GM19463 (cell line): Measurements from ENCODE around the gene LDAH.
"Not testable (repeated sequence)": the region's sequence is repeated elsewhere in the genome, so short reads cannot be mapped to it uniquely, and the experiment has no call there.

Experiments
- ATAC-seq: cut with Tn5 transposase; IDR thresholded peaks from one replicate; pipeline ENCODE4 v1.9.1; 2021; ENCODE audit warnings: mild to moderate bottlenecking, moderate library complexity; ENCODE audit not compliant: unreplicated experiment

LDAH gene

DNA sequence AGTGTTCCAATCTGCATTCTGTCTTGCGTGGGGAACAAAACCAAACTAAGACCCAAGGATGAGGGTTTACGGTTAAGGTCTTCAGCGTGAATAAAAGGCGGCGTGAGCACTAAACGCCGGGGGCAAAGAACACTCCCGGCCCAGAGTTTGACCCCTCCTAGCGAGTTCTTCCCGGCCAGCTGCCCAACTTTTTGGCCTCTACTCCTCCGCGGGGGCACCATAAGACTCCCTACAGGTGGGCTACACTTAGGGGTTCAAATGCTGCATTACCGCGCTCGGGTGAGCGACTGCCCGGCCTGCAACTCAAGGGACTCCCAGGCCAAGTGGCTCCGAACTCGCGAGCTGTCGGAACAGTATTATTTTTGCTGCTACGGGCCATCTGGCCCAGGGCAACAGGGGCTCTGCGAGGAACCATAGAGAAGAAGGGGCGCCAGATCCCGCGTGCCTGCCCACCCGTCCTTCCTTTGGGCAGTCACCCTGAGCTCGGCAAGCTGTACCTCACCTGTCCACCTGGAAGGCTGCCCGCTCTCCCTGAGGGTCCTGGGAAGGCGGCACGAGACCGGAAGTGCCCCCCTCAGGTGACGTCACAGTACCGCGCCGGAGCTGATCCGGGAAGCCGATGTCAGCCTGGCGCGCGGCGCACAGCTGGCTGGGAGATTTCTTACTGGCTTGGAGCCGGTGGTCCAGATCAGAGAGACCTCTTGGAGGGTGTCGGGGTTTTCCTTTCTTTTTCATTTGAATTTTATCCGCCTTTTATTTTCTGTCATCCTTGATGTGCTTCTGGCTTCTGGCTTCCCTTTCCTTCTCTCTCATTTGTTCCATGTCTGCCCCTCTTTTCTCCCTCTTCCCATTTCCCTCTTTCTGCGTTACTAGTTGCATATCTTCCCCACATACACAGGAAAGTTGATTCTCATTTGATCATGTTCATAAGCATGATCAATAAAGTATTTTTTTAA lies at the start of gene LDAH:
TSS of gene LDAH (minus strand) at position 567 of the 956 bp plus-strand sequence. CDS start 21,638 bp downstream, outside the sequence.
- peak; percentile 93 for ATAC-seq

DNA sequence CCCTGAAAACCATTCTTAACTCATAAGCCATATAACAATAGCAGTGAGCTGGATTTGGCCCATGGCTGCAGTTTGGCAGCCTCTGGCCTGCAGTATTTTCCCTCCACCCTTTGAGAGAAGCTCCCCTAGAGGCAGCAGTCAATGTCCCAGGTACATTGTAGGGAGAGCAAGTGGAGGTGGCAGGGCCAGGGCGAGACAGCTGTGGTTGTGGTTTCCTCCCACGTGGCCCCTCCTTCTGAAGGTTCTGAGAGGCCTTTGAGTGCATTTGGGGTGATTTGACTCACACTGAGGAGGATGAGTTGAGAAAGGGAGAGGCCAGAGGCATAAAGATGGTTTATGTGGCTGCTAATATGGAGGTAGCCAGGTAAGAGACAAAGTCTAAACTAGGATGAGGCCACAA lies 45.5 kb upstream of the LDAH start:
- ATAC-seq, result peak; percentile 100

DNA sequence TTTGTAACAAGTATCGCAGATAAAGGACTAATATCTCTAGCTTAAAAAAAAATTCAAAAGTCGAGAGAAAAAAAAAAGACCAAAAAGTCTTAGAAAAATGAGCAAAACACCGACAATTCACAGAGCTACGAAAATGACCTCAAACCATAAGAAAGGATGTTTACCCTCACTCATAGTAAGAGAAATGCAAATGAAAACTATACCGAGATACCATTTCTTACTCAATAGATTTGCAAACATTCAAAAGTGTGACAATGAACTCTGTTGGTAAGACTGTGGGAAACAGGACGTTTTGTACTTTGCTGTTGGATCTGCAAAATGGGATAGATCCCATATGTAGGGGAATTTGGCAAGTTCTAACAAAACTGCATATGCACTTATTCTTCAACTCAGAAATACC lies 39.9 kb upstream of the LDAH start:
- no peak for ATAC-seq

DNA sequence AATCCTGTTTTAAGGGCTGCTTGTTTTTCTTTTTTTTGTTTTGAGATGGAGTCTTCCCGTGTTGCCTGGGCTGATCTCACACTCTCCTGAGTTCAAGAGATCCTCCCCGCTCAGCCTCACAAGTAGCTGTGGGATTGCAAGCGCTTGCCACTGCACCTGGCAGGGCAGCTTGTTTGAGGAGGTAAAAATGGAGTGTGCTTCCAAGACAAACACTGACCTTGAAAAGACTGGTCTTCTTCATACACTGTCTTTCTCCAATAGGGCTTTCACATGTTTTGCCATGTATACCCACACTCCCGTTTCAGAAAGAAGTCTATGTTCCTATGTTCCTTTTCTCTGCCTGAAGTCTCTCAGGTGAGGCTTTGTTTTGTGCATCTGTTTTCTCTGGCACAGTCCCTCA lies 32.6 kb upstream of the LDAH start:
- ATAC-seq, result no peak

DNA sequence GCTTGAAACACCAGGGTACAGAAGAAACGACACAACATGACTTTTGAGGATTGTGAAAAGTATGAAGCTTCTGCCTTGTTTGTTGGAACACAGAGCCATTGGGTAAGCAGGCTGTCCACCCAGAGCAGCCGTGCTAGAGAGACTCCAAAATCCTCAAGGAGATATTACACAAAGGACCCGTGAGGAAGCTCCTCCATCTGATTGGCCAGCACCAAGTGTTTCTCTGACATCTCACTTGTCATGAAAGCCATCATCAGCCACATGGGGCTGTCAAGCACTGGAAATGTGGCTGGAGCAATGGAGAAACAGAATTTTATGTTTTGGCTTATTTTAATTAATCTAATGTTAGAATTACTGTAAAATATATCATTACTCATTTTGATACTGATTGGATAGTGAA lies 29.8 kb upstream of the LDAH start:
- no peak for ATAC-seq

DNA sequence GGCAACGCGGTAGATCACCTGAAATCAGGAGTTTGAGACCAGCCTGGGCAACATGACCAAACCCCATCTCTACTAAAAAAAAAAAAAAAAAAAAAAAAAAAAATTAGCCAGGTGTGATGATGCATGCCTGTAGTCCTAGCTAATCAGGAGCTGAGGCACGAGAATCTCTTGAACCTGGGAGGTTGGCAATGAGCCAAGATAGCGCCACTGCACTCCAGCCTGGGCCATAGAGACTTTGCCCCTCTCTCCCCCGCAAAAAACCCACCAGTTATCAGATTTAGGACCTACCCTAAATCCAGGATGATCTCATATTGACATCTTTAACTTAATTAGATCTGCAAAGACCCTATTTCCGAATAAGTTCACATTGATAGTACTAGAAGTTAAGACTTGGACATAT lies 29.2 kb upstream of the LDAH start:
- ATAC-seq, result no peak

DNA sequence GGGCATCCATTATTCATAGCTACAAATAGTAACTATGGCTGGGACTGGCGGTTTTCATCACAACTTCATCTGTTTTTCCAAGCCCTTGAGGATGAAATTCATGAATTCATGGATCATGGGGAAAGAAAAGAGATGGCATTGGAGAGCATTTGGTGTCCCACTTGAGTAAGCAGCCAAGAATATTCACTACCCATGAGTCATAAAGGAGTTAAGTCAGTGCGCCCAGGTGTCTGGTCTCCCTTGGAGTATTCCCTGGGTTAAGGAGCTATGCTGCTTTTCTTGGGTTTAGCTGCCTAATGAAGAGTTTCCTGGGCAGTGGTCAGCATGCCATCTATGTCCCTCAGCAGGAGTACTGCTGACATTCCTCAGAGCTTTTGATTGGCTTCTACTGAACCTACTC lies 21.3 kb upstream of the LDAH start:
- ATAC-seq, result no peak

DNA sequence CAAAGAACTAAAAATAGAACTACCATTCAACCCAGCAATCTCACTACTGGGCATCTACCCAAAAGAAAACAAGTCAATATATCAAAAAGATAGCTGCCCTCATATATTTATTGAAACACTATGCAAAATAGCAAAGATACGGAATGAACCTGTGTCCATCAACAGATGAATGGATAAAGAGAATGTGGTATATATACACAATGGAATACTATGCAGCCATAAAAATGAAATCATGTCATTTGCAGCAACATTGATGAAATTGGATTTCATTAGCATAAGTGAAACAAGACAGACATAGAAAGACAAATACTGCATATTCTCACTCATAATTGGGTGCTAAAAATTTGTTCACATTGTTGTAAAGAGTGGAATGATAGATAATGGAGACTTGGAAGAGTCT lies 16.2 kb upstream of the LDAH start:
- ATAC-seq, result no peak

DNA sequence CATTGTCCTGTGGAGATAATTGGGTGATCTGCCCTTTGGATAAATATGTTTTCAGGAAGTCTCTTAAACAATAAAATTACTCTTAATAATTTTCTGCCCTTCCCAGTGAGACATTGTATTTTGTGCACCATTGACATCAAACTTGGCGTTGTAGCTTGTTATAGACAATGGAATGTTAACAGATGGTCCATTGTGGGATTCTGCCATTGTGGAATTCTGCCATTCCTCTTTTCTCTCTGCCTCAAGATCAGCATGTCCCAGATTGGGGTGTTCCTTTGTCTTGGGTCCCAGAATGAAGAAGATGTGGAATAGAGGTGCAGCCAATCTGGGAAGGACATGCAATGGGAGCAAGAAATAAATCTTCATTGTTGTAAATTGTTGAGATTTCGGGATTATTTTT lies 15.1 kb upstream of the LDAH start:
- no peak for ATAC-seq

DNA sequence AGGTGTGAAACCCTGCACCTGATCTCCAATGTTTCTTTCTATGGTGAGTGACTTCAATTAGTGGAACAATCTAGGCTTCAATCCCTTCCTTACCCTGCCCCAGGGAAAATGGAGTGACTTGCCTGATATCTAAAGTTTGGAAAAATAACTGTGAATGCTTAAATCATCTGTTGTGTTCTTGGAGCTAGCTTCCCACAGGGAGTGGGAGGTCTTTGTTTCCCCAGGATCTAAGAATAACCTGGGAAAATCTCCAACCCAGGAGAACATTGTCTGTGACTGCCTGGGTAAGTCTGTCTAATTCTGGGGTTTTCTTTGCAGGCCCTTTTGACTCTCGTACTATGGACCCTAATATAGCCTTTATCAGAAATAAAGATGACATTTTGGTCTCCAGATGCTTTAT lies 13.6 kb upstream of the LDAH start:
- ATAC-seq, result no peak

DNA sequence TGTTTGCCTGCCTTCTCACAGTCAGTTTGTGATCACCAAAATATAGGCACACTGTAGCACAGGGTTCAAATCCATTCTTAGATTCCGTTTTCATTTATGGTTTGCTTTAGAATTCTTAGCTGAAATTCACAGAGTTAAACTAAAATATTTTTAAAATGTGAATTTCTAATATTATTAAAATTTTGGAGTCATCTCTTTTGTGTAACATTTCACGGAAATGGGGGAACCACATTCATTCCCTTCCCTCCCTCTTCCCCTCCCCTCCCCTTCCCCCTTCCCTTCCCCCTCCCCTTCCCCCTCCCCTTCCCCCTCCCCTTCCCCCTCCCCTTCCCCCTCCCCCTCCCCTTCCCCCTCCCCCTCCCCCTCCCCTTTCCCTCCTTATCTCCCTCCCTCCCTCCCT lies 11.4 kb upstream of the LDAH start:
- no peak for ATAC-seq

DNA sequence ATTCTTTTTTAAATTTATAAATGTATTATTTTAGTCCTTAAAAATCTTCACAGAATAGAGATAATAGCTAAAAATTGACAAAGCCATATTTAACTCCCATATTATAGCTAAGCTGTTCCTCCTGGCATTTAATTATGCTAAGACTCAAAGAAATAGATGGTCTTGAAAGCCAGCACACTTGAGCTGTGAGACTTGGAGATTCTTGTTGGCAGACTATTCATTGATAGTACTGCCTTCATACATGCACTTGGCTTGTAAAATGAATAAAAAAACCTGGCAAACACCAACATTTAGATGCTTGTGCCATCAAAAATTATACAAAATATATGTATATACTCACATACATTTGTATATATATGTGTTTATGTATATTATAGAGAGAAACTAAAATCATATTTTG lies 9.7 kb upstream of the LDAH start:
- ATAC-seq, result no peak

DNA sequence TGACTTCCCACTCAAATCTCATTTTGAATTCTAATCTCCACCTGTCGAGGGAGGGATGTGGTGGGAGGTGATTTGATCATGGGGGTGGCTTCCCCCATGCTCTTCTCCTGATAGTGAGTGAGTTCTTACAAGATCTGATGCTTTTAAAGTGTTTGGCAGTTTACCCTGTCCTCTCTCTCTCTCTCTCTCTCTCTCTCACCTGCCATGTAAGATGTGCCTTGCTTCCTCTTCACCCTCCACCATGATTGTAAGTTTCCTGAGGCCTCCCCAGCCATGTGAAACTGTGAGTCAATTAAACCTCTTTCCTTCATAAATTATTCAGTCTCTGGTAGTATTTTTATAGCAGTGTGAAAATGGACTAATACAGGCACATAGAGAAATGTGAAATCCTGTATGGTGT lies 7.0 kb upstream of the LDAH start:
- ATAC-seq, result no peak

DNA sequence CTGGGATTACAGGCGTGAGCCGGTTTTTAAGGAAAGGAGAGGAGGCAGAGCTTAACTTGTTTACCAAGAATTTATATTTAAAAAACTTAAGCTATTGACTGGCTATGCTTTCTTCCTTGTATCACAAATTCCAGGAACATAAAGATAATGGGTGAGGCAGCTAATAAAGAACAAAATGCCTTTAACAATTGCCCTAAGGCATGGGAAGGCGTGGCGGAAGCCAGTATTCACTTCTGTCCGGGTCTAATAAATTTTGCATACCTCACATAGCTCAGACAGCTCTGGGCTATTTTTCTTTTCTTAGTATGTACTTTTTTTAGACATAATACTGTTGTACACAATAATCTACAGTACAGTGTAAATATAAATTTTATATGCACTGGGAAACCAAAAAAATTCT lies 1.0 kb upstream of the LDAH start:
- no peak for ATAC-seq

DNA sequence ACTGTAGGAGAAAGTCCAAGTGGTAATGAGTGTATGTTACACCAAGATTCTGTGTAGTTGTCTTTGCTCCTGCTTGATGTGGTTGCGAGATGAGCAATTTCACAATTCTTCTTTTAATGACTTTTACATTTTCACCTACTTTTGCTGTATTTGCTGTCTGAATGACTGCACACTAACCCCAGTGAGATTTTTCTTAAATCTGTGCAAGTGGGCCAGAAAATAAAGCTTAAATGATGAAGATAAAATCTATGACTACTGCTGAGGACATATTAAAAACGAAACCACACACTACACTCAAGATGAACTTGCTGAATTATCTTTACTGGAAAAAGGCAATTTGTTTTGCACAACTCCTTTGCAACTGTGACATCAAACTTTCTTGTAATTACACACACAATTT lies 4.1 kb downstream of the LDAH start:
- ATAC-seq, result no peak

DNA sequence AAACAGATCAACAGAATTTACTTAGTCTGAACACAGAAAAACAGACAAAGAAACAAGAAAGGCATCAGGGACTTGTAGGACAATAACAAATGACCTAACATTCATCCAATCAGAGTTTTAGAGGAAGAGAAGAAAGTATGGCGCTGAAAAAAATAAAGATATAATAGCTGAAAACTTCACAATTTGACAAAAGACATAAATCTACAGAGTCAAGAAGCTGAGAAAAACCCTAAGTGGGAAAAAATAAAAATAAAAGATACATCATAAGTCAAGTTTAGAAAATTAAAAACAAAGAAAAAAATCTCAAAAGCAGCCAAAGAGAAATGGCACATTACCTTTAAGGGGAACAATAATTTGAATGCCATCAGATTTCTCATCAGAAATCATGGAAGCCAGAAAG lies 7.7 kb downstream of the LDAH start:
- no peak for ATAC-seq

DNA sequence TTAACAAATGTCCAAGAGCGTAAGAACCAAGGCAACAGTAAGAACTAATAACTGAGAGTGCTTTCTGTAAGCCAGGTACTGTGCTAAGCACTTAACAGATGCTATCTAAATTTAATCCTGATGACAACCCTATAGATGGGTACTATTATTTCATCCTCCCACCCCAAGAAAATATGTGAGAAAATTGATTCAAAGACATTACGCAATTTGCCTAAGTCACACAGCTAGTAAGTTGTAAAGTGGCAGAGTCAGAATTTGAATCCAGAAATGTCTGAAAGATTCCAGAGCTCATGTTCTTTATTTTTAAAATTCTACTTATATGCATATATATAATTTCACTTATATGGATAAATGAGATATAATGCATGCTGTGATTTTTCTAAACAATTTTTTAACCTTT lies 10.1 kb downstream of the LDAH start:
- ATAC-seq, result no peak

DNA sequence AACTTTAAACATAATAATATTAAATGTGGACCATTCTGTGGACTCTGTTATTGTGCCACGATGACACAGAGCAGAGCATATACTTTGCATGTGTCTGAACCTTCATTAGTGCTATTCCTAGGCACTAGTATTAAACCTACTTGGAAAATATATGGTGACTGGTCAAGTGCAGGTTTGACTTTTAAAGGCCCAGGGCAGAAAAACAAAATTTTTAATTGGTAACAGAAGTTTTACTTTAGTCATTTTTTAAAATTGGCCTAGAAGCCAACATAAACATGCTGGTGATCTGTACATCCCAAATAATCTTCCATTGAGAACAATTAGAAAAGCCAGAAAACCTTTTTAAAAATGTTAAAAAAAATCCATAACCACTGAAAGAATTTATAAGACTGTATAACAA lies 16.6 kb downstream of the LDAH start:
- ATAC-seq, result no peak

DNA sequence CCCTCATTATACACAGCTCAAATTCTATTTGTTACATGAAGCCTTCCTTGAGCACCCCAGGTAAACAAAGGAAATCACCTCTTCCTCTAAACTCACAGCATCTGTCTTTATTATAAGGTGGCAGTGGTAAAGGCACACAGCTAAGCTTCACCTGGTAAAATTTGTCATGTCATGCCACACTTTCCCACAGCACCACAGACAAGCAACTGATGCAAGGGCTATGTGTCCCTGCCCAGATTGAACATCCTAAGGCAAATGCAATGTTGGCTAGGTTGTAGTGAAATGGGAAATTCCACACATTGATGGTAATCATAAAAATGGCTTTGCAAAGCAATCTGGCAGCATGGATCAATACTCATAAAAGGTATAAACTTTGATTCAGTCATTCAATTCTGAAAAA lies 18.9 kb downstream of the LDAH start:
- no peak for ATAC-seq

DNA sequence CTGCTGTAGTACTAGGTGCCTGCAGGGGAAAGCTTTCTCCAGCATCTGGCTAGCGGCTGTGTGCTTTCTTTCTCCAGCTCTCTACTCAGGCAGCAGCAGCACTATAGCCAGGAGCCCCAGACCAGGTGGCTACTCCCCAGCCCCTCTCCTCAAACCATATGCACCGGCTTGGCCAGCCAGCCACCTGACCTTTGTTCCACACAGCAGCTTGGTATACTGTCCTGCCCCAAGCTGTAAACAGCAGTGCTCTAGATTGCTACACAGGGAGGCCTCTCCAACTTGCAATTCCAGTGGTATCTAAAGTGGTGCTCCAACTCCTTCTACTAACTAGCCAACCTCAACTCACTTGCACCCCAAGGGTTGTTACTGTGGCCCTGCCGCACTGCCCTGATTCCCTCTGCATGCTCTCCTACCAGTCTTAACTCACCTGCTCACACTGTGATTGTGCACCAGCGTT lies 19.6 kb downstream of the LDAH start:
- no peak for ATAC-seq

DNA sequence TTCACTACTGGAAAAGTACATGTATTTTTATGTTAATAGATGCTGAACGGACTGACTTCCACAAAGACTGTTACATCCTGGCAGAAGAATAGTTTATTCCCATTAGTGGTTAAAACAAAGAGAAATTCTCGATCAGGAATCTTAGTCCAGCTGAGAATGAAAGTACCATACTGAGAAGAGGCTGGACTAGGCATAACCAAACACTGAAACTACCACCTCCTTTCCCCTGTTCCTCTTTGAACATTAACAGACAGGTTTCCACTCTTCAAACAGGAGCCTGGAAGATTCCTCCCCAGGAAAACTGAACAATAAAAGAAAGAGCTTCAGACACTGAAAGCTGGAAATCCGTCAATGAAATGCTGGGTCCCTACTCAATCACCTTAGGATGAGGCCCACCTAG lies 25.8 kb downstream of the LDAH start:
- peak; percentile 73 for ATAC-seq

DNA sequence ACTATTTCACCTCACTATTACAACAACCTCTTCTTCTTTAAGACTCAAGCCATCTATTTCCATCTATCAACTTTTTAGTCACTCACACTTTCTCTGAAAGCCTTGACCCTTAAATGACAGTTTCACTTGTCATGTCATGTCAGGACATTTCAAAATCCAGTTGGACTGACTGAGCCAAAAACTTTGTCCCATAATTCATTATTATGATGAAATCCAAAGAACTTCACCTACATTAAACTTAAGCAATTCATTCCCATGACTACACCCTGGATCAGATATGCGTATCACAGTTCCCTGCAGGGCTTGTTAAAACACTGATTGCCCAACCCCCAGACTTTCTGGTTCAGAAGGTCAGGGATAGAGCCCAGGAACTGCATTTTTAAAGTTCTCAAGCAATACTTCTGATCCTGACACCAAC lies 26.5 kb downstream of the LDAH start:
- ATAC-seq, result peak; percentile 54

DNA sequence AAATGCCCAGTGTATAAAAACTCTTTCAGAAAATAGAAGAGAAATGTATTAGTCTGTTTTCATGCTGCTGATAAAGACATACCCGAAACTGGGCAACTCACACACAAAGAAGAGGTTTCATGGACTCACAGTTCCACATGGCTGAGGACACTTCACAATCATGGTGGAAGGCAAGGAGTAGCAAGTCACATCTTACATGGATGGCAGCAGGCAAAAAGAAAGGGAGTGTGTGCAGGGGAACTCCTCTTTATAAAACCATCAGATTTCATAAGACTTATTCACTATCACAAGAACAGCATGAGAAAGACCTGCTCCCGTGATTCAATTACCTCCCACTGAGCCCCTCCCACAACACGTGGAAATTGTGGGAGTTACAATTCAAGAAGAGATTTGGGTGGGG lies 29.0 kb downstream of the LDAH start:
- ATAC-seq, result not testable (repeated sequence)
